Measurements from ENCODE around the gene TLCD3B.

TLCD3B gene

GRCh38 chr16:29987371-29988085 is 43.5 kb downstream of the TLCD3B start:
- DNase-seq, result no peak

GRCh38 chr16:29986931-29987330 is 44.1 kb downstream of the TLCD3B start:
- DNase-seq, result no peak

- no peak for DNase-seq
These were observed 44.8 kb downstream of the TLCD3B start for GRCh38 chr16:29986231-29986630.

- no peak for DNase-seq
These were observed 45.7 kb downstream of the TLCD3B start for GRCh38 chr16:29985271-29985811.

GRCh38 chr16:29984764-29985147 is 46.3 kb downstream of the TLCD3B start:
- DNase-seq, result no peak

- no peak for DNase-seq
These were observed 46.8 kb downstream of the TLCD3B start for GRCh38 chr16:29984137-29984763.

GRCh38 chr16:29983420-29984136 is 47.5 kb downstream of the TLCD3B start:
- no peak for DNase-seq

- no peak for DNase-seq
These were observed 48.3 kb downstream of the TLCD3B start for GRCh38 chr16:29982560-29983419.

GRCh38 chr16:29978564-29979270 is 52.4 kb downstream of the TLCD3B start:
- DNase-seq, result no peak

GRCh38 chr16:29978081-29978480 is 53.0 kb downstream of the TLCD3B start:
- no peak for DNase-seq

GRCh38 chr16:29977063-29977825 is 53.8 kb downstream of the TLCD3B start:
- DNase-seq, result no peak

- DNase-seq, result no peak
These were observed 55.1 kb downstream of the TLCD3B start for GRCh38 chr16:29975811-29976511.

- no peak for DNase-seq
These were observed 55.9 kb downstream of the TLCD3B start for GRCh38 chr16:29975134-29975538.
